Tibial artery (tissue), 4 donors: ENCODE results near the gene CACNA1D.

Experiments
- DNase-seq, 2 donors: peaks; one replicate each; pipeline ENCODE4 v3.0.0-alpha.2; 2019
- H3K27ac ChIP-seq, 2 donors: fragments of 200-600 bp; sonication (generic) in 1 of 2; 1 replicate in 1 of 2; 2 replicates in 1 of 2; pipeline ENCODE4 v1.5.1; 2018 to 2019; ENCODE audit warnings: mild to moderate bottlenecking in 1 of 2
- H3K27me3 ChIP-seq, 2 donors: fragments of 200-600 bp; sonication (generic) in 1 of 2; one replicate each; pipeline versions ENCODE4 v1.5.1 to v1.6.0; 2016 to 2019
- H3K36me3 ChIP-seq, 3 donors: fragments of 200-600 bp; sonication (generic) in 2 of 3; one replicate each; pipeline ENCODE4 v1.5.1; 2016 to 2019; ENCODE audit warnings: mild to moderate bottlenecking in 2 of 3
- H3K4me1 ChIP-seq, 4 donors: fragments of 200-600 bp; sonication (generic) in 2 of 4; 1 replicate in 3 of 4; 2 replicates in 1 of 4; pipeline ENCODE4 v1.5.1; 2016 to 2019
- H3K4me3 ChIP-seq, 2 donors: fragments of 200-600 bp; sonication (generic) in 1 of 2; 1 replicate in 1 of 2; 2 replicates in 1 of 2; pipeline ENCODE4 v1.5.1; 2018 to 2019; ENCODE audit warnings: mild to moderate bottlenecking in 2 of 2
- H3K9me3 ChIP-seq, 3 donors: fragments of 200-600 bp; sonication (generic) in 1 of 3; one replicate each; pipeline ENCODE4 v1.5.1; 2016 to 2019
- CTCF ChIP-seq, 2 experiments: fragments of 200-600 bp in 1 of 2; fragments of 450-650 bp in 1 of 2; IDR thresholded peaks; one replicate each; pipeline ENCODE4 v1.5.1; 2017 to 2019; ENCODE audit warnings: antibody characterized with exemption in 2 of 2, mild to moderate bottlenecking in 1 of 2, moderate library complexity in 1 of 2
- intact Hi-C: fragments of 100-400 bp; cut with DNase I; formaldehyde crosslinking; loops from one replicate; pipeline ENCODE4 v1.15.0; 2023; ENCODE audit warnings: low total_unique reads

Gene CACNA1D

GRCh38 chr3:53478166-53478830 is 16.1 kb upstream of the CACNA1D start:
- Histone ChIP-seq H3K27me3 (peaks cover 0 to 10% of the 10 kb centered on the region in 2 donors), H3K9me3 (no peaks in the 10 kb centered on the region), H3K36me3 (no peaks in the 10 kb centered on the region), H3K4me3 (no peak overlapping the region), H3K27ac (no peak overlapping the region), H3K4me1 (no peaks in the 10 kb centered on the region)
- TF ChIP-seq CTCF (IDR thresholded peaks at IDR 0.05): no peak
- intact Hi-C loops: no loop called here
- DNase-seq: no peak

- no peak for DNase-seq
- no peak overlapping the region for H3K27ac ChIP-seq
- H3K9me3 ChIP-seq: no peaks in the 10 kb centered on the region
- TF ChIP-seq CTCF (IDR thresholded peaks at IDR 0.05): no peak
- H3K4me1 ChIP-seq: no peaks in the 10 kb centered on the region
- intact Hi-C loops: no loop called here
- H3K36me3 ChIP-seq: no peaks in the 10 kb centered on the region
- H3K4me3 ChIP-seq: no peak overlapping the region
- H3K27me3 ChIP-seq: peaks cover 0 to 10% of the 10 kb centered on the region in 2 donors
These were observed 15.3 kb upstream of the CACNA1D start for GRCh38 chr3:53478921-53479664.

GRCh38 chr3:53482227-53482626 is 12.2 kb upstream of the CACNA1D start:
- no peaks in the 10 kb centered on the region for H3K36me3 ChIP-seq
- H3K27ac ChIP-seq: no peak overlapping the region
- DNase-seq: no peak
- no peaks in the 10 kb centered on the region for H3K9me3 ChIP-seq
- TF ChIP-seq CTCF (IDR thresholded peaks at IDR 0.05): no peak
- no peak overlapping the region for H3K4me3 ChIP-seq
- intact Hi-C loops: no loop called here
- no peaks in the 10 kb centered on the region for H3K4me1 ChIP-seq
- H3K27me3 ChIP-seq: peaks cover 0 to 10% of the 10 kb centered on the region in 2 donors

- intact Hi-C loops: no loop called here
These were observed 10.6 kb upstream of the CACNA1D start for GRCh38 chr3:53483821-53484220.

GRCh38 chr3:53484984-53485383 is 9.4 kb upstream of the CACNA1D start:
- Histone ChIP-seq H3K4me3 (no peak overlapping the region), H3K4me1 (no peaks in the 10 kb centered on the region), H3K9me3 (no peaks in the 10 kb centered on the region), H3K36me3 (no peaks in the 10 kb centered on the region), H3K27me3 (no peaks in the 10 kb centered on the region), H3K27ac (no peak overlapping the region)
- no peak for TF ChIP-seq CTCF (IDR thresholded peaks at IDR 0.05)
- no peak for DNase-seq
- intact Hi-C loops: no loop called here

More at GRCh38 chr3:53483821-53484220, 10.6 kb upstream of the CACNA1D start:
- H3K9me3 ChIP-seq: no peaks in the 10 kb centered on the region
- H3K27me3 ChIP-seq: peaks cover 0 to 10% of the 10 kb centered on the region in 2 donors
- H3K27ac ChIP-seq: no peak overlapping the region
- H3K4me3 ChIP-seq: no peak overlapping the region
- no peaks in the 10 kb centered on the region for H3K36me3 ChIP-seq
- no peaks in the 10 kb centered on the region for H3K4me1 ChIP-seq
- TF ChIP-seq CTCF (IDR thresholded peaks at IDR 0.05): no peak
- DNase-seq: no peak
